Measurements from ENCODE around the gene APBA2. TPM values are rescaled to one million over a fixed set of nuclear protein-coding genes. Genes with fewer than 3 reads are reported as not detected.

APBA2 gene
- polyA plus RNA-seq, 4 donors, result 7.4 to 15.3 (median 11.3) TPM

DNA sequence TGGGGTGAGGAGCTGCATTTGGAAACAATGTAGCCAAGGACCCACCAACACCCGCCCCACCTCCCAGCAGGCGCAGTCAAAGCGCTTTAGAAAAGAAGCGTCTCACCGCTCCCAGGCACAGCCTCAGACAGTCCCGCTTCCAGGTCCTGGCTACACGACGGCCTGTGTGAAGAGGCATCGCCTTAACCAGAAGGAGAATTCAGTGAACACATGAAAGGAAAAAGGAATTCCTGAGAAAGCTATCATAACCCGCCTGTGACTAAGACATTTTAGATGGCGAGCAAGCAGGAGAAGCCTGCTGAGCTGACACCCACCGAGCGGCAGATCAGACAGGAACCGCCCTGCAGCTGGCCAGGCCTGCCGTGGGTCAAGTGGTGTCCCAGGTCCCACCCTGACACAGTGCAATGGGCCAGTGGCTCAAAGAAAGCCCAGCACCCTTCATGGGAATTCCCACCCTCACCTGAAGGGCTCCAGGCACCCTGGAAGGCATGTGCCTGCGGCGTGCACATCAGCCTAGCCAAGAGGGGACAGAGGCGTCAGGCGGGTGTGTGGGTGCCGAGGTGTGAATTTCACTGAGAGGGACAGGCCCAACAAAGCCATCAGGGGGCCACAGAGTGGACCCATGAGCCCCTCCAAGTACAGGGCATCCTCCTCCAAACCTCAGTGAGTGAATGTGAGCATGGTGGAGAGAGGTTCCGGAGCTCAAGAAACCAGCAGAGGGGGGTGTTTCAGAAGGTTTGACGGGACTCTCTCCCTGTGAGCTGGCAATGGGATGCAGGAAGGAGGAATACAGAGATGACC is 239.0 kb downstream of the APBA2 start:
- DNase-seq (ENCODE audit: low read depth in 4 of 4, low spot score in 3 of 4), result no peak

DNA sequence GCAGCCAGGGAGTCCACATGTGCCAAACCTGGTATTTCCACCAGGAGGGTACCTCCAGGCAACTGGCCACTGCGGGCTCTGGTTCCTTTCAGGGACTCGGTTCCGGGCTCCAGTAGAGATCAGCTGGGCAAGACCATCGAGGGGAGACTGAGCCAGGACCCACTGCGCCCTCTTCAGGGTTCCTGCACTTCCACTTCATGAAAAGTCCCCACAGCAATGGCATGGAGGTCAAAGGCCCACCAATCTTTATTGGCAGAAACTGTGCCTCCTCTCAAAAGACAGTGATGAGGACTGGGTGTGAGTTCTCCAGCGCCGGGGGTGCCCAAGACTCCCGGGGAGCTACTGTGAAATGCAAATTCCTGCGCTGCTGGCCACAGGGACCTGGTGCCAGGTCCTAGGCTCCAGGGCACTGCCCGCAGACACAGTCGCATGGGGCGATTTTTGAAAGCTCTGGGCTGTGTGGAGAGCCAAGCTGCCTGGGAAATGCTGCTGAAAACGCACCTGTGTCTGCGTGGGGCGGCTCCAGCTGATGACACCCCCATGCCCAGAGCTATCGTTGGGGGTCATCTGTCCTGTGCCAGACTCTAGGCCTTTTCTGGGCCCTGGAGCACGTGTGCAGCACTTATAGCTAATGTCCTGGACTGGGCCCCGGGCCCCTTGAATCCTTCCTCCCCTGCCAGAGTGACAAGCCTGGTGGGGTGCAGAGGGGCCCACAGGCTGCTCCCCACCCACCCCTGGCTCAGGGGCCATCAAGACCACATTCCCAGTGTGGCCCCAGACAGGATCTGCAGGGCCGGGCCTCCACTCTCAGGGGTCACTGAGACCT is 239.8 kb downstream of the APBA2 start:
- no peak for DNase-seq (ENCODE audit: low read depth in 4 of 4, low spot score in 3 of 4)

DNA sequence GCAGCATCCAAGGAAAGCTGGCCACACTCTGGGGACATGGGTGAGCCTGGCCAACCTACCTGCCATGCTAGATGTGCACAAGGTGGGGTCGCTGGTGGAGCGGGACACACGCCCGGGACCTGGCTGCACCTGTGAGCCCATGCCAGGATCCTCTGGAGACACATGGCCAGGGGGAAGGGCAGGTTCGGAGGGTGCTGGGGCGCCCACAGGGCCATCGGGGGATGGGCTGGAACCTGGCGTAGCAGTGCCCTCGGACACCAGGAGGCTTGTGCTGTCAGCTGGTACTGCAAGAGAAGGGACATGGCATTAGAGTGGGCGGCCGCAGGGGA is 240.4 kb downstream of the APBA2 start:
- no peak for DNase-seq (ENCODE audit: low read depth in 4 of 4, low spot score in 3 of 4)

DNA sequence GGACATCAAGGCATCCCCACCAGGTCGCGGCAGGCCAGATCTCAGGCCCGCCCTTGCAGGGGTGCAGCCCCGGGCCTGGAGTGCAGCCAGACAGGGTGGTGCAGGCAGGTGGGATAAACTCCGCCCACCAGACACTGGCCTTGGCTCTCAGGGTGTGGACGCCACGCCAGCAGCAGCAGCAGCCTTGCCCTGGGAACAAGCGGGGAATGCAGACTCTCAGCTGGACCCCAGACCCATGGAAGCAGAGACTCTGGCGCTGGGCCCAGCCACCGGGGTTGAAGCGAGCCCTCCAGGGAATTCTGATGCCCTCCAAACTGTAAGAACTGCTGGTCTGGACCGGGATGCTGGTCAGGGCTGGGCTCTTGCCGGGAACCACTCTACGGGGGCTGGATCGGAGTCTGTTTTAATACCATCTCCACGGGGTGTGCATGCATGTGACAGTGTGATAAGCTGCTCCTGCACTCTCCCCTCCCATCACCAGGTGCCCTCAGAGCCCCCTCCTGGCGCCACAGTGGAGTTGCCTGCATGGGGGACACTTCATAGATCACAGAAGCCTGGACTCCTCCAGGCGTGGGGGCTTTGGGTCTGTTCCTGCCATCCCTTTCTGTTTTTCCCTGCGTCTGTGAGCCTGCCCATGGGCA is 241.2 kb downstream of the APBA2 start:
- DNase-seq (ENCODE audit: low read depth in 4 of 4, low spot score in 3 of 4), result no peak

DNA sequence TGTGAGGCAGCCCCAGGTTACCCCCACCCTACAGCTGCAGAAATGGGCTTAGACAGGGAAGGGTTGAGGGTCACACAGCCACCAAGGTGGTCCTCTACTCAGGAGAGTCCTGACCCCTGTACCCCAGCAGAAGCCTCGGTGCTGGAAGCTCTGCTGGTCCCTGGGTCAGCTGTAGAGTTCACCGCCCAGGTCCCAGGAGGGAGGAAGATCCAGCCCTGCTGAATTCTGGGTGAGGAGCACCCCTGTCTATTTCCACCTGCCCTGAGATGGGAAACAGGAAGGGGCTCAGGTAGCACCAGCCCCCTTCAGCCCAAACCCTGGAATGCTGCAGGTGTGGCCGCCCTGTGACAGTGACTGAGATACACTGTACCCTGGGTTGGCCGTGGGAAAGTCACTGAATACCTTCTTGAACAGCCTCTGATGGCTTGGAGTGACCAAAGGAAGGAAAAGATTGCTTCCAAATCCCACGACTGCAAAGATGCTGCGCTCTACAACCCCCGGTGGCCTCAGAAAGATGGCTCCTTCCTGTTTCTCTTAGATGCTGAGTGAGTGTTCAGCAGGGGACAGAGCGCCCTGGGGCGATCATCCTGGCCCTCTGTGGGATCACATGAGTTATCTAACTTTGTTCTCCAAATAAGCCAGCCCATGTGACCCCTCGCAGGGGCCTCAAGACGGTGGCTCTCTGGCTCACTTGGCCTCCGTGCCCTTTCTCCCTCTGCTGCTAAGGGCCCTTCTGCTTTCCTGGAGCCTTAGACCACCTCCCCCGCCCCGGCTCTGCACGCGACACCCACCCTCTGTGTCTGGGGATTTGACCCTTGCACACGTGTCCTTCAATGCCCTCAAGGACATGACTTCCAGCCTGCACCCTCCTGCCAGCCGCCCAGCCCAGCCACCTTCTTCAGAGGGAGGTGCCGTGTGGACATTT is 242.0 kb downstream of the APBA2 start:
- DNase-seq (ENCODE audit: low read depth in 4 of 4, low spot score in 3 of 4), result no peak

DNA sequence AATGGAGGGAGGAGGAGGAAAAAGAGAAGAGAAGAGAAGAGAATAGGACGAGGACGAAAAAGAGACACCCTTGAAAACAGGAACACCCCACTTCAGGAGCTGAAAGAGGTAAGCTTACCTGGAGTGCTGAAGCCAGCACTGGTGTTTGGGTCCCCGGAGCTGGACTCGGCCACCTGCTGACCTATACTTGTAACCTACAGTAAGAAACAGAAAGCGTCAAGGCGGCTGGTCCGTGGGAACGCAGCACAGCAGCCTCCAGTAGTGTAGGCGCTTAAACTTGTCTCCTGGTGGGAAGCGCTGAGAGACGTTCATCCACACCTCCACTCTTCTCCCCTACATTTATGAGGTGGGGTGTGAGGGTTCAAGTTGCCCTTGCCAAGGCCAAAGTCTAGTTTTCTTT is 242.9 kb downstream of the APBA2 start:
- no peak for DNase-seq (ENCODE audit: low read depth in 4 of 4, low spot score in 3 of 4)

DNA sequence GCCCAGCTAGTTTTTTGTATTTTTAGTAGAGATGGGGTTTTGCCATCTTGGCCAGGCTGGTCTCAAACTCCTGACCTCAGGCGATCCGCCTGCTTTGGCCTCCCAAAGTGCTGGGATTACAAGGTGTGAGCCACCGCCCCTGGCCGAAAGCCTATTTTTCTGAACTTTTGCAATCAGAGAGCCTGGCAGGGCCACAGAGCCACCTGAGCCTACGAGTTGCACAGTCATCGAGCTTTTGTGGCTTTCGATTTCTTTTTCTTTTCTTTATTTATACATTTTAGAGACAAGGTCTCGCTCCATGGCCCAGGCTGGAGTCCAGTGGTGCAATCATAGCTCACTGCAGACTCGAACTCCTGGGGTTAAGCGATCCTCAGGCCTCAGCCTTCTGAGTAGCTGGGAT is 243.4 kb downstream of the APBA2 start:
- DNase-seq (ENCODE audit: low read depth in 4 of 4, low spot score in 3 of 4), result no peak

DNA sequence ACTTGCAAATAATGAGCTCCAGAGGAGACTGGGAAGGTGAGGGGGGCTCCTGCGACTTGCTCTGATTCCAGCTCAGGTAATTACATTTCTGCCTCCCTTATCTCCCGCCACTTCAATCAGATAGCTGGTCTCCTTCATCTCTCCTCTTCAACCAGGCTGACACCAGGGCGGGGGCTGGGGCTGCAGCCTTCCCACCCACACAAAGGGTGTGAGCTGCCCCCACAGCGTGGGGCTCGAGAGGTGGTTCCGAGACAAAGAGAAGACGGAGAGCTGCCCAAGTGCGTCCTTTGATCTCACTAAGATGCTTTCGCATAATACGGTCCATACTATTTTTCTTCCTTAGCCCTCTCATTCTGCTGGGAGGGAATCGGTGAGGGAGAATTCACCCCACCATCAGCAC is 244.2 kb downstream of the APBA2 start:
- no peak for DNase-seq (ENCODE audit: low read depth in 4 of 4, low spot score in 3 of 4)

- DNase-seq (ENCODE audit: low read depth in 4 of 4, low spot score in 3 of 4), result no peak
Measured at GRCh38 chr15:29130476-29130875, 244.7 kb downstream of the APBA2 start.

- DNase-seq (ENCODE audit: low read depth in 4 of 4, low spot score in 3 of 4), result no peak
Measured at GRCh38 chr15:29130951-29131839, 245.4 kb downstream of the APBA2 start.

- no peak for DNase-seq (ENCODE audit: low read depth in 4 of 4, low spot score in 3 of 4)
Measured at GRCh38 chr15:29131840-29132420, 246.2 kb downstream of the APBA2 start.

GRCh38 chr15:29132735-29133181 is 247.0 kb downstream of the APBA2 start:
- DNase-seq (ENCODE audit: low read depth in 4 of 4, low spot score in 3 of 4), result no peak

DNA sequence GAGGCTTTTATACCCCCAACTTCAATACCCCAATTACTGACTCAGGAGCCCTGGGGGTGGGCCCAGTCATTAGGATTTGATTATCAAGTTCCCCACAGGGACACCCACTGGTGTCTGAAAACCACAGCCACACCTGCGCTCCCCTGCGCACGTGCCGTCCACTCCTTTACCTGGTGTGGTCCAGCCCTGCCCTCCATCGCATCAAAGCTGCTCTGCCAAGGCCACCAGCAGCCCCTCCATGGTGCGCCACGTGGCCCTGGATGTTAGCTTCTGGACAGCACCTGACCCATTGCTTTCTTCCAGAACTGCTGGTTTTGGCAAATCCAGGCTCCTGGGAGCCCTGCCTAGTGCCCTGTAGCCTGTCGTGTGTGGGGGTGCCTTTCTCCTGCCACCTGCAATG is 247.5 kb downstream of the APBA2 start:
- DNase-seq (ENCODE audit: low read depth in 4 of 4, low spot score in 3 of 4), result no peak

DNA sequence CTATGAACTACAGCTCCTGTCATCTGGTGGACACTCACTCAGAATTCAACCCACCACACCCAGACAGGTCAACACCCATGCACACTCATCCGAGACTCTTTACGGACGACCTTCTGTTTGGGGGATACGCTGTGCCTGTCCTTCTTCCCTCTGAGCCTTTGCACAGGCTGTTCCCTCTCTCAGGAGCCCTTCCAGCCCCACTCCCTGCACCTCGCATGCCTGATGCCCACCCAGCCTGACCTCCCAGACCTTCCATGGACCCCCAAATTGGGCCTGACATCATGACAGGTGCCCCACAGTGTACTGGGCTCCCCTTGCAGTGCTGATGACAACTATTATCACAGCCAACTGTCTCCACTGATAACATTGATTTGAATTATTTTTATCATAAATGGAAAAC is 248.0 kb downstream of the APBA2 start:
- DNase-seq (ENCODE audit: low read depth in 4 of 4, low spot score in 3 of 4), result no peak

DNA sequence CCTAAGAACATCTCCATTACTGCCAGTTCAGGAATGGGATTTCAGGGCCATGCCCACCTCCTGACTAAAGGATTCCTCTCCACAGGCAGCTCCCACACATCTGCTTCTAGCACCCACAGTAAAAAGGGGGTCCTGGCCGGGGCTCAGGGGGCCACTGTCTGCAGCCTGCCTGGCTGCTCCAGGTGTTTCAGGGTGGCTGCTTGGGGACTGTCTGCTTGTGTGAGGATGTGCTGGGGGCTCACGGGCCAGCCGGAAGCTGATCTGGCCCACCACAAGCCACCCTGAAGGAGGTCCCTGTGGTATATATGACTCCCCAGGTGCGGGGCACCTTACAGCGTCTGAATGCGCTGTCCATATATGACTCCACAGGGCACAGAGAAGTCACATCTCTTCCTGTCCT is 248.5 kb downstream of the APBA2 start:
- no peak for DNase-seq (ENCODE audit: low read depth in 4 of 4, low spot score in 3 of 4)

- no peak for DNase-seq (ENCODE audit: low read depth in 4 of 4, low spot score in 3 of 4)
Measured at GRCh38 chr15:29134641-29135308, 249.0 kb downstream of the APBA2 start.

- DNase-seq (ENCODE audit: low read depth in 4 of 4, low spot score in 3 of 4), result no peak
Measured at GRCh38 chr15:29135309-29135657, 249.5 kb downstream of the APBA2 start.

DNA sequence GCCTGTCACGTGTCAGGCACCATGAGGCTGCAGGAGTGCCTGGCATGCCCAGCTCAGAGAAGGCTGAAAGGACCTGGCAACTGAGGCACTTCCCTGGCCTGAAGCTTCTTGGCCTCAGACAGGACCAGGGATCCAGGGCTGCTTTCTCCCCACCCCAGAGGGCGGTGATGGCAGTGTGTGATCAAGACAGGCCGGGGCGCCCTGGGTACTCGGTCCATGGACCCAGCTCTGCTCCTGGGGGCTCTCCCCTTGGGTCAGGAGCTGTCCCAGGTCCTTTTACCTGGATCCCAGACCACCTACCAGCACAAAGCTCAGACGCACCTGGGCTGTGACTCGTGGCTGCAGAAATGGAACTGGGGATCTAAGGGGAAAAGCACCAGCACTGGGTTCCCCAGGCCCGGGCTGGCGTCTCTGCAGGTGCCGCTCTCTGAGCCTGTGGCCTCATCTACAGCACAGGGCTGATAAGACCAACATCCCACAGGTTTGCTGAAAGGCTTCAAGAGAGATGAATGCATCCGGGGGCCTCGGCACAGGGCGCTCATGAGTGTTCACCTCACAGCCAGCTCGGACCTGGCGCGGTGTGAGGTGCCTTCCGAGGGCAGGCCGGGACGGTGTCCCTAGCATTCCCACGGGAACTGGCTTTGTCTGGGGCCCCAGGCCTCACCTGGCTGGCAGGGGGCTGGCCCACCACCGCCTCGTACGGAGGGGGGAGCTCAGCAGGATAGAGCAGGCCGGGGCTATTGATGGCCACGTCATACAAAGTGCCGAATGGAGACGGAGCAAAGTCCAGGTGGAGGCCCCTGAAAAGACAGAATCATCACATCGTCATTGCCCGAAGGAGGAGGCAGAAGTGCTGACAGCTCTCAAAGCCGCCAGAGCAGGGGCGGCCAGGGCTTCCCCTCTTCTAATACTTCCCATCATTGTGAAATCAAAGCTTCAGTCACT is 250.2 kb downstream of the APBA2 start:
- DNase-seq (ENCODE audit: low read depth in 4 of 4, low spot score in 3 of 4), result no peak

All from left renal pelvis (tissue), 4 donors.